SU-DHL-6 (cell line): ENCODE measurements around the gene MTMR2.

Experiments used
- EZH2phosphoT487 ChIP-seq: fragments of 200-600 bp; sonication (generic), shearing (Covaris generic); conservative IDR thresholded peaks from 2 replicates; pipeline ENCODE4 v1.6.1; 2018; ENCODE audit warnings: mild to moderate bottlenecking, antibody characterized with exemption, low read length, moderate library complexity, mixed read lengths
- TF ChIP-seq, protein P1 (sequence below): fragments of 200-600 bp; sonication (generic); IDR thresholded peaks from one replicate; pipeline ENCODE4 v1.5.1; 2017; ENCODE audit warnings: antibody characterized with exemption, mild to moderate bottlenecking, low read length, moderate library complexity; ENCODE audit not compliant: insufficient read depth, poor library complexity, severe bottlenecking

DNA sequence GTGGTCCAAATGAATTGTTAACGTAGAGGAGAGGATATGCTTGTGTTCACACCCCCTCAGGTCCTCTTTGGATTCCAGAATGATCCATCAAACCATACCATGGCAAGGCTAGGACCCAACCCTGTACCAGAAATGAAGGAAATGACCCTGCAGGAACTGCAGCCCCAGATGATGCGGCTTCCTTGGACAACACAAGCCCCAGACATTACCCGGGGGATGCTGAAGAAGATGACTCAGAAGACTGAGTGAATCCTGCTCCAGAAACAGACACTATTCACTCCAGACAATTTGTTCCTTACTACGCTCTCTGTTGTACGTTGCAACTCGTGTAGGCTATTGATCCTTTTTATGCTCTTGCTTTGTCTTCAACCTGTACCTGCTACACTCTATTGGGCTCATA, 15.2 kb upstream of the MTMR2 start:
- TF ChIP-seq, protein P1, sequence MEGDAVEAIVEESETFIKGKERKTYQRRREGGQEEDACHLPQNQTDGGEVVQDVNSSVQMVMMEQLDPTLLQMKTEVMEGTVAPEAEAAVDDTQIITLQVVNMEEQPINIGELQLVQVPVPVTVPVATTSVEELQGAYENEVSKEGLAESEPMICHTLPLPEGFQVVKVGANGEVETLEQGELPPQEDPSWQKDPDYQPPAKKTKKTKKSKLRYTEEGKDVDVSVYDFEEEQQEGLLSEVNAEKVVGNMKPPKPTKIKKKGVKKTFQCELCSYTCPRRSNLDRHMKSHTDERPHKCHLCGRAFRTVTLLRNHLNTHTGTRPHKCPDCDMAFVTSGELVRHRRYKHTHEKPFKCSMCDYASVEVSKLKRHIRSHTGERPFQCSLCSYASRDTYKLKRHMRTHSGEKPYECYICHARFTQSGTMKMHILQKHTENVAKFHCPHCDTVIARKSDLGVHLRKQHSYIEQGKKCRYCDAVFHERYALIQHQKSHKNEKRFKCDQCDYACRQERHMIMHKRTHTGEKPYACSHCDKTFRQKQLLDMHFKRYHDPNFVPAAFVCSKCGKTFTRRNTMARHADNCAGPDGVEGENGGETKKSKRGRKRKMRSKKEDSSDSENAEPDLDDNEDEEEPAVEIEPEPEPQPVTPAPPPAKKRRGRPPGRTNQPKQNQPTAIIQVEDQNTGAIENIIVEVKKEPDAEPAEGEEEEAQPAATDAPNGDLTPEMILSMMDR = no peak
- TF ChIP-seq EZH2phosphoT487 = no peak
